RWPE2 (cell line): ENCODE measurements around the gene PPDPF.

ENCODE experiments used
- ATAC-seq: fragments of 200-7000 bp; cut with Tn5 transposase; 3 replicates; pipeline ENCODE4 v1.9.1; 2021; ENCODE audit warnings: low read depth
- DNase-seq: peaks from one replicate; pipeline ENCODE4 v3.0.0-alpha.2; 2020; ENCODE audit warnings: low spot score
- H3K27ac ChIP-seq: fragments of 450-650 bp; 2 replicates; pipeline ENCODE4 v1.5.1; 2017; ENCODE audit warnings: mild to moderate bottlenecking; ENCODE audit not compliant: poor library complexity, severe bottlenecking
- H3K27me3 ChIP-seq: fragments of 250-450 bp; sonication (Bioruptor Pico); 2 replicates; pipeline ENCODE4 v1.5.1; 2021; ENCODE audit warnings: mild to moderate bottlenecking, moderate library complexity; ENCODE audit not compliant: insufficient read depth, poor library complexity, severe bottlenecking
- H3K36me3 ChIP-seq: fragments of 250-450 bp; sonication (Bioruptor Pico); 2 replicates; pipeline ENCODE4 v1.5.1; 2020; ENCODE audit warnings: low read depth, mild to moderate bottlenecking, moderate library complexity
- H3K4me1 ChIP-seq: fragments of 250-450 bp; sonication (Bioruptor Pico); 2 replicates; pipeline ENCODE4 v1.5.1; 2021; ENCODE audit warnings: mild to moderate bottlenecking, moderate library complexity; ENCODE audit not compliant: insufficient read depth, poor library complexity, severe bottlenecking
- H3K4me3 ChIP-seq: fragments of 250-450 bp; sonication (Bioruptor Pico); 2 replicates; pipeline ENCODE4 v1.5.1; 2021; ENCODE audit warnings: mild to moderate bottlenecking, moderate library complexity; ENCODE audit not compliant: severe bottlenecking
- H3K9me3 ChIP-seq: fragments of 250-450 bp; sonication (Bioruptor Pico); 2 replicates; pipeline ENCODE4 v1.5.1; 2021; ENCODE audit warnings: mild to moderate bottlenecking, moderate library complexity; ENCODE audit not compliant: severe bottlenecking
- CTCF ChIP-seq: fragments of 450-650 bp; IDR thresholded peaks from one replicate; pipeline ENCODE4 v1.5.1; 2017; ENCODE audit warnings: mild to moderate bottlenecking, moderate library complexity; ENCODE audit not compliant: poor library complexity, severe bottlenecking

Gene PPDPF

GRCh38 chr20:63554361-63555278 lies 34.1 kb downstream of the PPDPF start:
- Histone ChIP-seq H3K27ac (peak overlapping the region; percentile 58), H3K27me3 (no peaks in the 10 kb centered on the region), H3K4me3 (peak overlapping the region; percentile 47), H3K9me3 (no peaks in the 10 kb centered on the region), H3K36me3 (peaks cover 5% of the 10 kb centered on the region), H3K4me1 (peaks cover 9% of the 10 kb centered on the region)
- no peak for ATAC-seq
- no peak for TF ChIP-seq CTCF
- peak; percentile 86 for DNase-seq

- H3K9me3 ChIP-seq: no peaks in the 10 kb centered on the region
- H3K4me1 ChIP-seq: peaks cover 9% of the 10 kb centered on the region
- DNase-seq (peak; percentile 88), ATAC-seq (no peak)
- TF ChIP-seq CTCF: no peak
- H3K36me3 ChIP-seq: peaks cover 17% of the 10 kb centered on the region
- no peaks in the 10 kb centered on the region for H3K27me3 ChIP-seq
- no peak overlapping the region for H3K4me3 ChIP-seq
- H3K27ac ChIP-seq: no peak overlapping the region
Observed at GRCh38 chr20:63555661-63556381, 35.3 kb downstream of the PPDPF start.

GRCh38 chr20:63556873-63557478 lies 36.4 kb downstream of the PPDPF start:
- no peak for TF ChIP-seq CTCF
- no peak overlapping the region for H3K27ac ChIP-seq

GRCh38 chr20:63557481-63557891 lies 36.9 kb downstream of the PPDPF start:
- Histone ChIP-seq H3K9me3 (no peaks in the 10 kb centered on the region), H3K4me1 (peaks cover 7% of the 10 kb centered on the region), H3K4me3 (no peak overlapping the region), H3K36me3 (peaks cover 31% of the 10 kb centered on the region), H3K27ac (no peak overlapping the region), H3K27me3 (no peaks in the 10 kb centered on the region)
- DNase-seq (peak; percentile 83), ATAC-seq (no peak)
- TF ChIP-seq CTCF: no peak

More at GRCh38 chr20:63556873-63557478, 36.4 kb downstream of the PPDPF start:
- ATAC-seq (no peak), DNase-seq (peak; percentile 89)
- no peak overlapping the region for H3K4me3 ChIP-seq
- no peaks in the 10 kb centered on the region for H3K9me3 ChIP-seq
- peaks cover 28% of the 10 kb centered on the region for H3K36me3 ChIP-seq
- peaks cover 9% of the 10 kb centered on the region for H3K4me1 ChIP-seq
- H3K27me3 ChIP-seq: no peaks in the 10 kb centered on the region
